Esophagus squamous epithelium (tissue), 5 donors: ENCODE results near the gene GAS7. TPM values are rescaled to one million over a fixed set of nuclear protein-coding genes. Genes with fewer than 3 reads are reported as not detected.
"Not testable (repeated sequence)": the region's sequence is repeated elsewhere in the genome, so short reads cannot be mapped to it uniquely, and the experiment has no call there.

Experiments used
- DNase-seq: peaks from one replicate; lab custom pipeline; 2025; lab: John Stamatoyannopoulos, UW
- H3K27ac ChIP-seq, 4 donors: fragments of 200-600 bp; sonication (generic); one replicate each; pipeline ENCODE4 v1.5.1; 2016 to 2019; ENCODE audit warnings: mild to moderate bottlenecking in 1 of 4
- H3K27me3 ChIP-seq, 4 donors: fragments of 200-600 bp; sonication (generic); 1 replicate in 3 of 4; 2 replicates in 1 of 4; pipeline versions ENCODE4 v1.5.1 to v1.6.0; 2017 to 2021; ENCODE audit warnings: antibody characterized with exemption in 1 of 4
- H3K36me3 ChIP-seq, 3 donors: fragments of 200-600 bp; sonication (generic); one replicate each; pipeline ENCODE4 v1.5.1; 2016 to 2019
- H3K4me1 ChIP-seq, 3 donors: fragments of 200-600 bp; sonication (generic); one replicate each; pipeline ENCODE4 v1.5.1; 2017 to 2019
- H3K4me3 ChIP-seq, 4 donors: fragments of 200-600 bp; sonication (generic); 1 replicate in 3 of 4; 2 replicates in 1 of 4; pipeline ENCODE4 v1.5.1; 2016 to 2019; ENCODE audit warnings: mild to moderate bottlenecking in 2 of 4, moderate library complexity in 1 of 4
- H3K9me3 ChIP-seq, 3 donors: fragments of 200-600 bp; sonication (generic); one replicate each; pipeline ENCODE4 v1.5.1; 2016 to 2019
- CTCF ChIP-seq, 6 experiments: fragments of 450-650 bp in 4 of 6; fragments of 200-600 bp in 2 of 6; sonication (generic) in 2 of 6; IDR thresholded peaks; one replicate each; pipeline ENCODE4 v1.5.1; 2016 to 2019; ENCODE audit warnings: antibody characterized with exemption in 6 of 6, mild to moderate bottlenecking in 4 of 6, moderate library complexity in 4 of 6
- POLR2A ChIP-seq, 4 donors: fragments of 450-650 bp; IDR thresholded peaks; one replicate each; pipeline ENCODE4 v1.6.1; 2017; ENCODE audit warnings: antibody characterized with exemption in 4 of 4, mild to moderate bottlenecking in 4 of 4, moderate library complexity in 3 of 4
- WGBS, 2 donors: methylation state at CpG; one replicate each; pipeline ENCODE4 v1.1.5; 2018; 5-methylcytosine and 5-hydroxymethylcytosine counted together
- intact Hi-C: fragments of 100-400 bp; cut with DNase I; formaldehyde crosslinking; loops from one replicate; pipeline ENCODE4 v1.15.0; 2022
- total RNA-seq, 4 donors: library from RNA; depleted of rRNA; stranded (reverse); fragments of >200 nt; gene quantifications; one replicate each; pipeline ENCODE4 v1.1.0, GENCODE V29; 2016
- donor health status: DM: yes; HTN: yes; CAD: no.

The GAS7 gene
- total RNA-seq, 4 donors from 2014 or later = 16.8 to 39.1 (median 30.1) TPM

DNA sequence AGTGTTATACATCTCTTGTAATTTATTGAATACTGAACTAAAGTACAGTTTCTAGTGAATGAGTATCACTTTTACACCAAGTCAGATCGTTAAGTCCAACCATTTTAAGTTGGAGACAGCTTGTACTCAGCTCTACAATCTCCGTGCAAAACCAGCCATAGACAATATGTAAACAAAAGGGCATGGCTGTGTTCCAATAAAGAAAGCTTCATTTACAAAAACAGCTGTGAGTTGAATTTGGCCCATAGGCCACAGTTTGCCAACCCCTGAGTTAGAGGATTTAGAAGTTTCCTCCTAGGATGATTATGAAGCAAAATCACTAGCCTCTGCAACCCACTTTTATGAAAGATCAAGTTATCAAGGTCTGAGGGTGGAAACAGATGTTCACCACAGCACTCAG is 187.7 kb downstream of the GAS7 start:
- intact Hi-C loops = no loop called here
- Histone ChIP-seq H3K9me3 (no peaks in the 10 kb centered on the region), H3K4me1 (peaks cover 0 to 25% (median 6%) of the 10 kb centered on the region in 3 donors), H3K27ac (no peak overlapping the region), H3K27me3 (no peaks in the 10 kb centered on the region), H3K4me3 (no peak overlapping the region), H3K36me3 (no peaks in the 10 kb centered on the region)
- TF ChIP-seq POLR2A (IDR thresholded peaks at IDR 0.05) (no peak), CTCF (IDR thresholded peaks at IDR 0.05) (no peak)
- WGBS, 2 donors = 15 to 25% methylated on average over 2 of the region's 2 CpGs
- DNase-seq = no peak

GRCh38 chr17:10003705-10004104 is 194.7 kb downstream of the GAS7 start:
- no peaks in the 10 kb centered on the region for H3K27me3 ChIP-seq
- peaks cover 3 to 17% (median 7%) of the 10 kb centered on the region in 3 donors for H3K4me1 ChIP-seq
- no peak overlapping the region for H3K4me3 ChIP-seq
- intact Hi-C loops = no loop called here
- TF ChIP-seq CTCF (IDR thresholded peaks at IDR 0.05) (no peak), POLR2A (IDR thresholded peaks at IDR 0.05) (no peak)
- no peak for DNase-seq
- no peaks in the 10 kb centered on the region for H3K36me3 ChIP-seq
- H3K27ac ChIP-seq = no peak overlapping the region
- WGBS, 2 donors = 73 to 82% methylated on average over 6 to 7 of the region's 7 CpGs
- no peaks in the 10 kb centered on the region for H3K9me3 ChIP-seq

DNA sequence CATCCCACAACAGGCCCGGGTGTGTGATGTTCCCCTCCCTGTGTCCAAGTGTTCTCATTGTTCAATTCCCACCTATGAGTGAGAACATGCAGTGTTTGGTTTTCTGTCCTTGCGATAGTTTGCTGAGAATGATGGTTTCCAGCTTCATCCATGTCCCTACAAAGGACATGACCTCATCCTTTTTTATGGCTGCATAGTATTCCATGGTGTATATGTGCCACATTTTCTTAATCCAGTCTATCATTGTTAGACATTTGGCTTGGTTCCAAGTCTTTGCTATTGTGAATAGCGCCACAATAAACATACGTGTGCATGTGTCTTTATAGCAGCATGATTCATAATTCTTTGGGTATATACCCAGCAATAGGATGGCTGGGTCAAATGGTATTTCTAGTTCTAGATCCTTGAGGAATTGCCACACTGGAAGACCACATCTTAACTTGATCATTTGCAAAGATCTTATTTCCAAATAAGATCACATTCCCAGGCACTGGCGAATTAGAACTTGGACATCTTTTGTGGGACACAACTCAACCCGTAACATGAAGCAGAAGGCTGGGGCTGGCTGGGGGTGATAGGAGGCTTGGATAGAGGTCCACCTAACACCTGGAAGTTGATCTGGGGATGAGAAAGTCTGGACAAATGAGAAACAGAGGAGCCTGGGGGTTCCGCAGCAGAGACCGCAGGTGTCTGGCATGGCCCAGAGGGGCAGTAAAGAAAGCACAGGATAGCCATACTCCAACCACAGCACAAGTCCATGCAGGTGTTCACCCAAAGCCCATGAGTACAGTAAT is 195.6 kb downstream of the GAS7 start:
- intact Hi-C loops, H3K27me3 ChIP-seq, H3K4me1 ChIP-seq, H3K4me3 ChIP-seq, DNase-seq, H3K9me3 ChIP-seq, H3K27ac ChIP-seq, H3K36me3 ChIP-seq: not testable (repeated sequence)
- 85 to 86% methylated on average over 8 of the region's 8 CpGs for WGBS, 2 donors

GRCh38 chr17:10001306-10001873 is 197.0 kb downstream of the GAS7 start:
- intact Hi-C loops = no loop called here
- 51 to 58% methylated on average over 6 of the region's 6 CpGs for WGBS, 2 donors
- Histone ChIP-seq H3K27ac (no peak overlapping the region), H3K36me3 (no peaks in the 10 kb centered on the region), H3K27me3 (no peaks in the 10 kb centered on the region), H3K4me3 (no peak overlapping the region), H3K4me1 (peaks cover 3 to 10% (median 7%) of the 10 kb centered on the region in 3 donors), H3K9me3 (no peaks in the 10 kb centered on the region)
- no peak for TF ChIP-seq POLR2A (IDR thresholded peaks at IDR 0.05)
- TF ChIP-seq CTCF (IDR thresholded peaks at IDR 0.05) = no peak
- no peak for DNase-seq

- Histone ChIP-seq H3K4me1 (peaks cover 3 to 10% (median 7%) of the 10 kb centered on the region in 3 donors), H3K27me3 (no peaks in the 10 kb centered on the region), H3K9me3 (no peaks in the 10 kb centered on the region), H3K4me3 (no peak overlapping the region), H3K36me3 (no peaks in the 10 kb centered on the region), H3K27ac (no peak overlapping the region)
- intact Hi-C loops = no loop called here
- no peak for DNase-seq
- 69 to 72% methylated on average over 7 to 9 of the region's 9 CpGs for WGBS, 2 donors
- no peak for TF ChIP-seq CTCF (IDR thresholded peaks at IDR 0.05)
- TF ChIP-seq POLR2A (IDR thresholded peaks at IDR 0.05) = no peak
These were observed 198.3 kb downstream of the GAS7 start for GRCh38 chr17:9999919-10000695.
